Measurements from ENCODE around the gene KRTAP9-2.

GRCh38 chr17:41264599-41264998 lies 38.2 kb downstream of the KRTAP9-2 start:
- TF ChIP-seq EZH2 (IDR thresholded peaks at IDR 0.05; ENCODE audit: insufficient read depth, poor library complexity, severe bottlenecking) (no peak), EZH2phosphoT487 (IDR thresholded peaks at IDR 0.05; ENCODE audit: insufficient read depth, low read depth) (no peak)

All from GM23248 (cell line).